GM18951 (cell line): ENCODE results near the gene CAB39L.

Experiments used
- POLR2A ChIP-seq: IDR thresholded peaks from 4 replicates; pipeline ENCODE4 v1.6.1; 2011; ENCODE audit warnings: mild to moderate bottlenecking; ENCODE audit not compliant: insufficient read length, insufficient read depth; ENCODE audit errors: extremely low read depth
- in situ Hi-C: fragments of 300-500 bp; cut with MboI; formaldehyde crosslinking; loops from one replicate; pipeline ENCODE4 v1.12.0; 2022; ENCODE audit warnings: low sequenced_read_pairs, mixed read lengths, inconsistent platforms; ENCODE audit not compliant: unreplicated experiment

The CAB39L gene

DNA sequence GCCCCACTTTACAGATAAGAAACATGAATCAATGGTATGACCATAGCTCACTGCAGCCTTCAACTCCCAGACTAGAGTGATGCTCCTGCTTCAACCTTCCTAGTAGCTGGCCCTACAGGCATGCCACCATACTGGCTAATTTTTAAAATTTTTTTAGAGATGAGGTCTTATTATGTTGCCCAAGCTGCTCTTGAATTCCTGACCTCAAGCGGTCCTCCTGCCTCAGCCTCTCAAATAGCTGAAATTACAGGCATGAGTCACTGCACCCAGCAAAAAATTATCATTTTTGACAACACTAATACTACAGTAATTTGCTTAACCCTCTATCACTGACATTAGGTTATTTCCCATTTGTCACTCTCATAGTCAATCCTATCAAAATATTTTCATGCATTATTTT lies 14.7 kb downstream of the CAB39L start:
- in situ Hi-C loops = loop anchor here (10.0 kb wide), 1 partner anchor 176 kb away; no protein-coding TSS in a partner anchor
- TF ChIP-seq POLR2A = no peak

- TF ChIP-seq POLR2A = no peak
- in situ Hi-C loops = loop anchor here (10.0 kb wide), 1 partner anchor 177 kb away; no protein-coding TSS in a partner anchor
These were observed 15.7 kb downstream of the CAB39L start for GRCh38 chr13:49428041-49428763.

DNA sequence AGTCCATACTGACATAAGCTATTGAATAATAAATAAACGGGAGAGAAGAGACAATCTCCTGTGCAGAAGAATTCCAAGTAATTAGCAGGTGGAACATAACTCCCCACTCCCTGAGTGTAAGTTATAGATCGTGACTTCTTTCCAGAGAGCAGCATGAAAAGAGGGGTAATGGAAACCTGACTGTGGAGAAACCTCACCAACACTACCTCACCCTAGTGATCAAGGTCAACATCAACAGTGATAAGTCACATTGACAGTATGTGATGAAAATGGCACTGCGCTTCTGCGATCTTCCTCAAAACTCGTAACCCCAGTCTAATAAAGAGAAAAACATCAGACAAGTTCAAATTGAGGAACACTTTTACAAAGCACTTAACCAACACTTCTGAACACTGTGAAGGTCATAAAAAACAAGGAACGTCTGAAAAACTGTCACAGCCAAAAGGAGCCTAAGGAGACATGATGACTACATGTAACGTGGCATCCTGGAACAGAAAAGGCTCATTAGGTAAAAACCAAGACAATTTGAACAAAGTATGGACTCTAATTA lies 19.8 kb downstream of the CAB39L start:
- TF ChIP-seq POLR2A = no peak
- in situ Hi-C loops = loop anchor here (10.0 kb wide), 1 partner anchor 181 kb away; no protein-coding TSS in a partner anchor

- TF ChIP-seq POLR2A = no peak
- in situ Hi-C loops = loop anchor here (10.0 kb wide), 1 partner anchor 183 kb away; no protein-coding TSS in a partner anchor
These were observed 22.5 kb downstream of the CAB39L start for GRCh38 chr13:49421391-49421790.

- in situ Hi-C loops = no loop called here
- TF ChIP-seq POLR2A = no peak
These were observed 24.6 kb downstream of the CAB39L start for GRCh38 chr13:49419276-49419675.

- TF ChIP-seq POLR2A = no peak
- in situ Hi-C loops = no loop called here
These were observed 25.7 kb downstream of the CAB39L start for GRCh38 chr13:49418206-49418605.

DNA sequence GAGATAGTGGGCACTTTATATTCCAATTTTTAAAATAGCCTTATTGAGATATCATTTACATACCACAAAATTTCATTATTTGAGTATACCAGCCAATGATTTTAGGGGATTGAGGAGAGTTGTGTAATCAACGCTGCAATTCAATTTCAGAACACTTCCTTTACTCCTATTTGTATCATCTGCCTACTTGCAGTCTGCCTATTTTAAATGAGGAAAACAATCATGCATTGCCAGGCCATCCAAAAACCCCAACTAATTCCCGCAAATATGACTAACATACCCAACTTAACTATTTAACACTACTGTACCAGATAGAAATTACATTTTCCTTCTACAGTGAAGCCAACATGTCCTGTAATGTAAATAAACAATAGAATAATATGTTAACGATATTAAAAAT lies 26.7 kb downstream of the CAB39L start:
- in situ Hi-C loops = no loop called here
- TF ChIP-seq POLR2A = no peak

GRCh38 chr13:49412749-49413148 lies 31.1 kb downstream of the CAB39L start:
- no peak for TF ChIP-seq POLR2A

DNA sequence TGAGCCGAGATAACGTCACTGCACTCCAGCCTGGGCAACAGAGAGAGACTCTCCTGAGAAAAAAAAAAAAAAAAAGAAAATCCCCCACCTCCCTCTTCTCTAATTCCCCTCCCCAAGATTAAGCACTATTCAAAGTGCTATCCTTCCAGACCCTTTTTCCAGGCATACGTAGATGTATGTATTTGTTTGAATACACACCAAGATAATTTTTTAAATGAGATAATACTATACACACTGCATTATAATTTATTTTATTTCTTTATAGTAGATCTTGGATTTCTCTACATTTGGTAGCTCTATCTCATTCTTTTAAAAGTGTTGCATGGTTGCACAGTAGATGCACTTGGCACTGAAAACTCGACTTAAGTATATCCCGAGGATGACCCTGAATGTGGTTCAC lies 32.5 kb downstream of the CAB39L start:
- no peak for TF ChIP-seq POLR2A
- in situ Hi-C loops = no loop called here

More at GRCh38 chr13:49412749-49413148, 31.1 kb downstream of the CAB39L start:
- in situ Hi-C loops = no loop called here

- TF ChIP-seq POLR2A = no peak
- in situ Hi-C loops = no loop called here
These were observed 33.4 kb downstream of the CAB39L start for GRCh38 chr13:49410477-49410876.

- no peak for TF ChIP-seq POLR2A
- in situ Hi-C loops = no loop called here
These were observed 33.9 kb downstream of the CAB39L start for GRCh38 chr13:49410006-49410405.

- in situ Hi-C loops = no loop called here
- TF ChIP-seq POLR2A = no peak
These were observed 34.9 kb downstream of the CAB39L start for GRCh38 chr13:49409008-49409407.

DNA sequence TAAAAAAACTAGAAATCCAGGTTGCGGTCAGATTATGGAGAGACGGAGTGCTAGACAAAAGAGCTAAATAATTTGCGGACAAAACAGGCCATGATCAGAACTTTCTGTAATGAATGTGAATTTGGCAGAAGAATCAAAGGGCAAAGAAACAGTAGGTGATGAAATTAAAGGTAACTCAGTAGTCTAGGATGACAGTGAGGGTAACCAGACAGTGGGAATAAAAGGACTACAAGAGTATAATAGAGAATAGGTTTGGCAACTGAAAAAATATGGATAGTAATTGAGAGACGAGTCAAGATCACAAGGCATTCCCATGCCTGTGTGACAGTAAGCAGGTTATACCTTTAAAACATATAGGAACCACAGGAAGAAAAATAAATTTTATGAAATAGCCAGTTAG lies 35.9 kb downstream of the CAB39L start:
- TF ChIP-seq POLR2A = no peak
- in situ Hi-C loops = no loop called here

DNA sequence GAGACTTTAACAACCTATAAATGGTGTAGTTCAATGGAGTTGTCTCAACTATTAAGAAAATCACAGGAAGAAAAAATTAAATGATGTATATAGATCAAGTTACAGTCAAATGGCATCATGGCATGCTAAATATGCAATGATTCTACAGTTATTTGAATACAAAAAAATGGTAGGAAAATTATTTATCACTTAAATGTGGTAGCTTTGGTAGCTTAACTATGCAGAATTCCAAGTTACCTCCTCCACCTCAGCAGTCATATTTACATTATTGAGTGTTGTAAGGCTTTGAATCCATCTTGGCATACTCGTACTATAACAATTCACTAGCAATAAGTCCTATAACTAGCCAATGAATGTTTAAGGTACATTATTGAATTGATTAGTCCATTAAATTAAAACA lies 36.8 kb downstream of the CAB39L start:
- in situ Hi-C loops = no loop called here
- TF ChIP-seq POLR2A = no peak
